Measurements from ENCODE around the gene TIAL1. TPM values are rescaled to one million over a fixed set of nuclear protein-coding genes. Genes with fewer than 3 reads are reported as not detected.
A peak's percentile ranks its signal among the peaks of the same experiment; 100 is the strongest.

Gene TIAL1
- total and polyA plus RNA-seq, 2 experiments from 2014 or later = 92.6 to 131 TPM

DNA sequence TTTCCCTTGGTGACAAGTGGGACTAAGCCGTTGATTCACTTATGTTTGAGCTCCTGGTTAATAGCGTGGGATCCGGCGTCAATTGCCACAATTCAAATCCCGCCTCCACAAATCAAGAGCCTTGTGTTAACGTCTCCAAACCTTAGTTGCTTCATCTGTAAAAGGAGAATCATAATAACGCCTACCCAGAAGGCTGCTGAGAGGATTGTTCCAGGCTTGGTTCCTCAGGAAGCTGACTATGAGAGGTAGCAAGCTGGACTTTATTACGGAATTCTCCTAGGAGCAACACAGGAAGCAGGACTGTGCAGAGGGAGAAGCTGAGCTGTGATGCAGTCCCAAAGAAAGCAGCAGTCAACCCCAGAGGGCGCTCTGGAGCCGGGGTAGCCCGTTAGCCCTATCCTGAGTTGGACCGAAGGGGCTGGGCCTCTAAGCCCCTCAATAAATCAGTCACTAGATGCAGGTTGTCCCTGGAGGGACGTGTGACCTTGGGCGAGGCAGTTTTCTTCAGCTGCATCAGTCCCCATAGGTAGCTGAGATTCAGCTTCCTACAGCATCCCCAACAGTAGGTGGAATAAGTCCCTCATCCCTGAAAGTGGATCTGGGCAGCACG lies 47.5 kb upstream of the TIAL1 start:
- ATAC-seq (peak; percentile 95), DNase-seq (ENCODE audit: low spot score) (peak; percentile 61)
- H3K27ac ChIP-seq (ENCODE audit: low read depth) = no peak overlapping the region
- H3K36me3 ChIP-seq (ENCODE audit: insufficient read depth) = no peaks in the 10 kb centered on the region
- peaks cover 19% of the 10 kb centered on the region for H3K9me3 Mint-ChIP-seq
- H3K27ac Mint-ChIP-seq = no peak overlapping the region
- no peak for TF ChIP-seq EZH2 (IDR thresholded peaks at IDR 0.05; ENCODE audit: low read depth, unreplicated experiment)
- TF ChIP-seq, protein P1, sequence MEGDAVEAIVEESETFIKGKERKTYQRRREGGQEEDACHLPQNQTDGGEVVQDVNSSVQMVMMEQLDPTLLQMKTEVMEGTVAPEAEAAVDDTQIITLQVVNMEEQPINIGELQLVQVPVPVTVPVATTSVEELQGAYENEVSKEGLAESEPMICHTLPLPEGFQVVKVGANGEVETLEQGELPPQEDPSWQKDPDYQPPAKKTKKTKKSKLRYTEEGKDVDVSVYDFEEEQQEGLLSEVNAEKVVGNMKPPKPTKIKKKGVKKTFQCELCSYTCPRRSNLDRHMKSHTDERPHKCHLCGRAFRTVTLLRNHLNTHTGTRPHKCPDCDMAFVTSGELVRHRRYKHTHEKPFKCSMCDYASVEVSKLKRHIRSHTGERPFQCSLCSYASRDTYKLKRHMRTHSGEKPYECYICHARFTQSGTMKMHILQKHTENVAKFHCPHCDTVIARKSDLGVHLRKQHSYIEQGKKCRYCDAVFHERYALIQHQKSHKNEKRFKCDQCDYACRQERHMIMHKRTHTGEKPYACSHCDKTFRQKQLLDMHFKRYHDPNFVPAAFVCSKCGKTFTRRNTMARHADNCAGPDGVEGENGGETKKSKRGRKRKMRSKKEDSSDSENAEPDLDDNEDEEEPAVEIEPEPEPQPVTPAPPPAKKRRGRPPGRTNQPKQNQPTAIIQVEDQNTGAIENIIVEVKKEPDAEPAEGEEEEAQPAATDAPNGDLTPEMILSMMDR (conservative IDR thresholded peaks at IDR 0.05; ENCODE audit: low read depth in 2 of 2) = peak; percentile 57 to 68
- no peaks in the 10 kb centered on the region for H4K20me1 ChIP-seq (replicated peaks; ENCODE audit: insufficient read depth)
- peaks cover 5% of the 10 kb centered on the region; the same call in 1 of the 3 replicates for H3K4me1 Mint-ChIP-seq
- H3K36me3 Mint-ChIP-seq (ENCODE audit: low read depth) = peaks cover 5% of the 10 kb centered on the region; the same call in 1 of the 3 replicates
- H3K9me2 ChIP-seq (ENCODE audit: insufficient read depth) = no peaks in the 10 kb centered on the region
- no peaks in the 10 kb centered on the region for H3K4me1 ChIP-seq (ENCODE audit: insufficient read depth)
- H3K4me3 ChIP-seq = no peak overlapping the region
- H3K27me3 ChIP-seq (ENCODE audit: insufficient read depth) = no peaks in the 10 kb centered on the region
- no peaks in the 10 kb centered on the region for H3F3A ChIP-seq (replicated peaks; ENCODE audit: low read depth)
- H3K27me3 Mint-ChIP-seq (ENCODE audit: insufficient read depth, low read depth, poor library complexity) = peaks cover 2% of the 10 kb centered on the region
- peak overlapping the region; percentile 96 for H2AFZ ChIP-seq
- H3K4me2 ChIP-seq = no peak overlapping the region
- H3K79me2 ChIP-seq (replicated peaks; ENCODE audit: insufficient read depth) = no peaks in the 10 kb centered on the region
- no peak overlapping the region for H3K4me3 Mint-ChIP-seq

DNA sequence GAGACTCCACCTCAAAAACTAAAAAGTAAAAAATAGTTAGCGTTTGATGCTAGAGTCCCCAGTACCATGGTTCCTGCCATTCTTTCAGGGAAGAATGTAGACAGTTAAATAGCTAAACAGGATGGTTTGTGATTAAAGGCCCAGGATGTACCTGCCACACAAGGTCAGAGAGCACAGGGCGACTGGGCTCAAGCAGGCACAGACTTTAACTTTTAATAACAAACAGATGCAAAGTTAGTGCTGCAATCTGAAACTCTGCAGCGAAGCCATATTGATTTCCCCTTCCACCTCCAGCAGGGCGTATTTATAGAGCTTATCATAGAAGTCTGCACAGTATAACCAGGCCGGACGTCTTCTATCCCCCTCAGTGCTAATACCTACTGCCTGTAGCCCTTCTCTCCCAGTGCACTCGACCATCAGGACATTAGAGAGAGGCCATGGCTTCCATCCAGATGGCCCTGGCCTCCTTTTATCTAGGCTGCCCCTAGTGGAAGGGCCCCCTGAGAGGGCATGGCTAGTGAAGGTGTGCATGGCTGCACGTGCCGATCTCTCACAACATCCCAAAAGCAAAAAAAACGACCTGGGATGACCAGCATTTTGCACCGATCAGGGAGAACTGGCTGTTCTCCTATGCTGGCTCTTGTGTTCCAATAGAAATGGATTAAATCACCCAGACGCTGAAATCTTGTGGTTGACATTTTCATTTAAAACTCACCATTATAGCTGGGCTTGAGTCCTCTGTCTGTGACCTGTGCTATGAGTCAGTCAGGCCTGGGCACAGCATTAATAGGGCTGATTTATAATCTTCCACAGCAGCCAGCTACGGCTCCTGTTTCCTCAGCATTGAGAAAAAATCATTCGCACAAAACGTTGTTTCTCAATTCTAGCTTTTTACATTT lies 46.8 kb upstream of the TIAL1 start:
- H3K4me1 Mint-ChIP-seq = peaks cover 5% of the 10 kb centered on the region; the same call in 1 of the 3 replicates
- Histone ChIP-seq H3K27me3 (ENCODE audit: insufficient read depth) (no peaks in the 10 kb centered on the region), H2AFZ (peak overlapping the region; percentile 96), H3K4me1 (ENCODE audit: insufficient read depth) (no peaks in the 10 kb centered on the region), H3K27ac (ENCODE audit: low read depth) (no peak overlapping the region), H3K4me2 (no peak overlapping the region), H3F3A (replicated peaks; ENCODE audit: low read depth) (no peaks in the 10 kb centered on the region), H3K4me3 (no peak overlapping the region), H3K36me3 (ENCODE audit: insufficient read depth) (no peaks in the 10 kb centered on the region), H3K79me2 (replicated peaks; ENCODE audit: insufficient read depth) (no peaks in the 10 kb centered on the region), H3K9me2 (ENCODE audit: insufficient read depth) (no peaks in the 10 kb centered on the region), H4K20me1 (replicated peaks; ENCODE audit: insufficient read depth) (no peaks in the 10 kb centered on the region)
- no peak for DNase-seq (ENCODE audit: low spot score)
- H3K27me3 Mint-ChIP-seq (ENCODE audit: insufficient read depth, low read depth, poor library complexity) = peaks cover 2% of the 10 kb centered on the region
- ATAC-seq = peak; percentile 55
- peaks cover 5% of the 10 kb centered on the region; the same call in 1 of the 3 replicates for H3K36me3 Mint-ChIP-seq (ENCODE audit: low read depth)
- peaks cover 19% of the 10 kb centered on the region for H3K9me3 Mint-ChIP-seq
- TF ChIP-seq, protein P2, sequence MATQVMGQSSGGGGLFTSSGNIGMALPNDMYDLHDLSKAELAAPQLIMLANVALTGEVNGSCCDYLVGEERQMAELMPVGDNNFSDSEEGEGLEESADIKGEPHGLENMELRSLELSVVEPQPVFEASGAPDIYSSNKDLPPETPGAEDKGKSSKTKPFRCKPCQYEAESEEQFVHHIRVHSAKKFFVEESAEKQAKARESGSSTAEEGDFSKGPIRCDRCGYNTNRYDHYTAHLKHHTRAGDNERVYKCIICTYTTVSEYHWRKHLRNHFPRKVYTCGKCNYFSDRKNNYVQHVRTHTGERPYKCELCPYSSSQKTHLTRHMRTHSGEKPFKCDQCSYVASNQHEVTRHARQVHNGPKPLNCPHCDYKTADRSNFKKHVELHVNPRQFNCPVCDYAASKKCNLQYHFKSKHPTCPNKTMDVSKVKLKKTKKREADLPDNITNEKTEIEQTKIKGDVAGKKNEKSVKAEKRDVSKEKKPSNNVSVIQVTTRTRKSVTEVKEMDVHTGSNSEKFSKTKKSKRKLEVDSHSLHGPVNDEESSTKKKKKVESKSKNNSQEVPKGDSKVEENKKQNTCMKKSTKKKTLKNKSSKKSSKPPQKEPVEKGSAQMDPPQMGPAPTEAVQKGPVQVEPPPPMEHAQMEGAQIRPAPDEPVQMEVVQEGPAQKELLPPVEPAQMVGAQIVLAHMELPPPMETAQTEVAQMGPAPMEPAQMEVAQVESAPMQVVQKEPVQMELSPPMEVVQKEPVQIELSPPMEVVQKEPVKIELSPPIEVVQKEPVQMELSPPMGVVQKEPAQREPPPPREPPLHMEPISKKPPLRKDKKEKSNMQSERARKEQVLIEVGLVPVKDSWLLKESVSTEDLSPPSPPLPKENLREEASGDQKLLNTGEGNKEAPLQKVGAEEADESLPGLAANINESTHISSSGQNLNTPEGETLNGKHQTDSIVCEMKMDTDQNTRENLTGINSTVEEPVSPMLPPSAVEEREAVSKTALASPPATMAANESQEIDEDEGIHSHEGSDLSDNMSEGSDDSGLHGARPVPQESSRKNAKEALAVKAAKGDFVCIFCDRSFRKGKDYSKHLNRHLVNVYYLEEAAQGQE (IDR thresholded peaks at IDR 0.05; ENCODE audit: unreplicated experiment) = no peak
- TF ChIP-seq, protein P1 (conservative IDR thresholded peaks at IDR 0.05; ENCODE audit: low read depth in 2 of 2) = peak; percentile 19 to 37
- H3K27ac Mint-ChIP-seq = no peak overlapping the region
- no peak overlapping the region for H3K4me3 Mint-ChIP-seq
